Measurements from ENCODE around the gene BMP2K. TPM values are rescaled to one million over a fixed set of nuclear protein-coding genes. Genes with fewer than 3 reads are reported as not detected.

BMP2K gene
- total and polyA plus RNA-seq, 2 donors (not counting 1 experiment from before 2014, with no cell fraction given) = 54.8 to 126 TPM

DNA sequence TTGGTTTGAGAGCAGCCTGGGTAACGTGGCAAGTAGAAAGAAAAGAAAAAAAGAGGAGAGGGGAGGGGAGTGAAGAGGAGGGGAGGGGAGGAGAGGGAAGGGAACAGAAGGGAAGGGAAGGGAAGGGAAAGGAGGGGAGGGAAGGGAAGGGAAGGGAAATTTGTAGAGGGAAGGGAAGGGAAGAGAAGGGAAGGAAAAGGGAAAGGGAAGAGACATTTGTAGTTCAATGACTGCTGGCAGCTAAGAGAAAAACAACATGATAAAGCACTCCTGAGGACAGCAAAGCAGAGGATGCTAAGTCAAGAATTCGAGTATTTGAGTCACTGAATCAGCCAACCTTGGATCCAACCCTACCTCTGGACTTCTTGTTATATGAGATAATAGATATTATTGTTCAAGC, 38.2 kb upstream of the BMP2K start:
- Histone ChIP-seq H2AFZ (ENCODE audit: low read length) (no peak overlapping the region), H3K27ac (ENCODE audit: insufficient read depth, low read length) (no peak overlapping the region), H4K20me1 (ENCODE audit: control insufficient read depth, extremely low read depth, insufficient read depth, low read length) (no peaks in the 10 kb centered on the region), H3K79me2 (ENCODE audit: control insufficient read depth, insufficient read depth, low read length) (no peaks in the 10 kb centered on the region), H3K36me3 (ENCODE audit: control insufficient read depth, insufficient read depth, low read length) (no peaks in the 10 kb centered on the region), H3K9me3 (ENCODE audit: control insufficient read depth, insufficient read depth, low read depth, low read length) (no peaks in the 10 kb centered on the region), H3K4me1 (ENCODE audit: control insufficient read depth, extremely low read depth, insufficient read depth, low read length) (no peaks in the 10 kb centered on the region), H3K4me2 (ENCODE audit: extremely low read depth, insufficient read depth, low read length) (no peak overlapping the region), H3K9ac (ENCODE audit: insufficient read depth, low read length) (no peak overlapping the region), H3K27me3 (ENCODE audit: control insufficient read depth, insufficient read depth, low read length) (no peaks in the 10 kb centered on the region), H3K4me3 (replicated peaks in 1 of 4; ENCODE audit: control extremely low read depth in 1 of 4, insufficient read depth in 1 of 4, low read depth in 3 of 4, low read length in 4 of 4) (no peak overlapping the region)
- TF ChIP-seq EZH2 (IDR thresholded peaks at IDR 0.05; ENCODE audit: low read length, missing control alignments) (no peak), CTCF (conservative IDR thresholded peaks at IDR 0.05 in 1 of 2, IDR thresholded peaks at IDR 0.05 in 1 of 2; ENCODE audit: low read depth in 1 of 2, low read length in 2 of 2) (no peak)
- DNase-seq (ENCODE audit: low read depth in 2 of 2) = no peak

DNA sequence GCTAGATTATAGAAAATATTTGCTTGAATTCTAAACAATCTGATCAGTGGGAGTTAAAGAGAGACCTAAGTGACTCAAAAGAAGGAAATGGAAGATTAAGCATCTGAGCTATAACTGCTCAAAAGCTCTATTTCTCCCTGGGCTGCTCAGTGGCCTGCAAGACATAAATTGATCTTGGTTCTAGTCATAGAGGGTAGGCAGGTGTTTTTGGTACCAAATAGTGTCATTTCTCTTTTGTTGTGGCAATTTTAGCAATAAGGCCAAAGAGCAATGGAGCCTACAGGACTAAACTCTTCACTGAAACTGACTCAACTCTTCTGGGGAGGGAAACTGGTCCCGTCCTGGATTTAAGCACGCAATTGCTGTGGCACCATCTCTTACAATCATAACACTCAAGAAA, 33.9 kb upstream of the BMP2K start:
- Histone ChIP-seq H2AFZ (ENCODE audit: low read length) (no peak overlapping the region), H3K4me3 (replicated peaks in 1 of 4; ENCODE audit: control extremely low read depth in 1 of 4, insufficient read depth in 1 of 4, low read depth in 3 of 4, low read length in 4 of 4) (no peak overlapping the region), H4K20me1 (ENCODE audit: control insufficient read depth, extremely low read depth, insufficient read depth, low read length) (no peaks in the 10 kb centered on the region), H3K27ac (ENCODE audit: insufficient read depth, low read length) (no peak overlapping the region), H3K79me2 (ENCODE audit: control insufficient read depth, insufficient read depth, low read length) (no peaks in the 10 kb centered on the region), H3K27me3 (ENCODE audit: control insufficient read depth, insufficient read depth, low read length) (no peaks in the 10 kb centered on the region), H3K9me3 (ENCODE audit: control insufficient read depth, insufficient read depth, low read depth, low read length) (no peaks in the 10 kb centered on the region), H3K4me2 (ENCODE audit: extremely low read depth, insufficient read depth, low read length) (no peak overlapping the region), H3K36me3 (ENCODE audit: control insufficient read depth, insufficient read depth, low read length) (no peaks in the 10 kb centered on the region), H3K9ac (ENCODE audit: insufficient read depth, low read length) (no peak overlapping the region), H3K4me1 (ENCODE audit: control insufficient read depth, extremely low read depth, insufficient read depth, low read length) (no peaks in the 10 kb centered on the region)
- TF ChIP-seq EZH2 (IDR thresholded peaks at IDR 0.05; ENCODE audit: low read length, missing control alignments) (no peak), CTCF (conservative IDR thresholded peaks at IDR 0.05 in 1 of 2, IDR thresholded peaks at IDR 0.05 in 1 of 2; ENCODE audit: low read depth in 1 of 2, low read length in 2 of 2) (no peak)
- DNase-seq (ENCODE audit: low read depth in 2 of 2) = no peak

DNA sequence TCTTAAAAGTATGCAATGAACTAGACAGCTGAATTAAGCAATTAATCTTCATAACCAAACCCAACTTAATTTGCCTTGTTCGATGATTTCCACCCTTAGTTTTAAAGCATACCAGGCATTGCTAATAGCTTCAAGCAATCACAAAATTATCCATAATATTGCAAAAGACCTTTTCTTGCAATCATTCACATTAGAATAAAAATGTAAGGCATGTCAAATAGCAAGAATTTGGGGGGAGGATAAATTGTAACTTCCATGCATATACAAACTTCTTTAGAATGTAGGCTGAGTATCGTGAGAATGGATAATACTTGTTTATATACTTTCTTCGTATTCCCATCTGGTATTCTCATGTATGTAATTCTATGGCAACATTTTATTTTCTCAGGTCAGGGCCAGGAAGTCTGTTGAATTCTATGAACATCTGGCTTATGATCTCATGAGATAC, 28.7 kb upstream of the BMP2K start:
- no peaks in the 10 kb centered on the region for H4K20me1 ChIP-seq (ENCODE audit: control insufficient read depth, extremely low read depth, insufficient read depth, low read length)
- no peaks in the 10 kb centered on the region for H3K9me3 ChIP-seq (ENCODE audit: control insufficient read depth, insufficient read depth, low read depth, low read length)
- H3K4me1 ChIP-seq (ENCODE audit: control insufficient read depth, extremely low read depth, insufficient read depth, low read length) = peaks cover 6% of the 10 kb centered on the region
- no peak overlapping the region for H3K4me3 ChIP-seq (replicated peaks in 1 of 4; ENCODE audit: control extremely low read depth in 1 of 4, insufficient read depth in 1 of 4, low read depth in 3 of 4, low read length in 4 of 4)
- H3K27me3 ChIP-seq (ENCODE audit: control insufficient read depth, insufficient read depth, low read length) = no peaks in the 10 kb centered on the region
- H3K36me3 ChIP-seq (ENCODE audit: control insufficient read depth, insufficient read depth, low read length) = no peaks in the 10 kb centered on the region
- no peak overlapping the region for H3K4me2 ChIP-seq (ENCODE audit: extremely low read depth, insufficient read depth, low read length)
- no peak overlapping the region for H3K9ac ChIP-seq (ENCODE audit: insufficient read depth, low read length)
- DNase-seq (ENCODE audit: low read depth in 2 of 2) = peak; percentile 31 to 57
- peak overlapping the region; percentile 10 for H3K27ac ChIP-seq (ENCODE audit: insufficient read depth, low read length)
- no peak for TF ChIP-seq EZH2 (IDR thresholded peaks at IDR 0.05; ENCODE audit: low read length, missing control alignments)
- no peak for TF ChIP-seq CTCF (conservative IDR thresholded peaks at IDR 0.05 in 1 of 2, IDR thresholded peaks at IDR 0.05 in 1 of 2; ENCODE audit: low read depth in 1 of 2, low read length in 2 of 2)
- H3K79me2 ChIP-seq (ENCODE audit: control insufficient read depth, insufficient read depth, low read length) = no peaks in the 10 kb centered on the region
- no peak overlapping the region for H2AFZ ChIP-seq (ENCODE audit: low read length)
